CD14-positive monocyte (primary cell): ENCODE results near the gene WASF2. TPM values are rescaled to one million over a fixed set of nuclear protein-coding genes. Genes with fewer than 3 reads are reported as not detected.

Experiments
- DNase-seq, 3 donors: peaks; one replicate each; pipeline ENCODE4 v3.0.0-alpha.2; 2011 to 2022
- H2AFZ ChIP-seq: 2 replicates; pipeline ENCODE4 v1.6.0; 2012; ENCODE audit warnings: mild to moderate bottlenecking, low read depth, low read length, inconsistent platforms; ENCODE audit not compliant: insufficient read depth, poor library complexity, severe bottlenecking
- H3K27ac ChIP-seq, 2 donors: 1 replicate in 1 of 2; 2 replicates in 1 of 2; pipeline ENCODE4 v1.5.1; 2012 to 2013; ENCODE audit warnings: low read length in 2 of 2, control low read depth in 1 of 2, inconsistent platforms in 1 of 2, low read depth in 1 of 2, mild to moderate bottlenecking in 1 of 2
- H3K27me3 ChIP-seq, 2 donors: one replicate each; pipeline versions ENCODE4 v1.6.0 to v1.6.1; 2011 to 2013; ENCODE audit warnings: low read length in 2 of 2; ENCODE audit not compliant: control insufficient read depth in 2 of 2, insufficient read depth in 2 of 2
- H3K36me3 ChIP-seq, 2 donors: replicated peaks in 1 of 2; 1 replicate in 1 of 2; 2 replicates in 1 of 2; pipeline versions ENCODE4 v1.5.1 to v1.6.1; 2012 to 2013; ENCODE audit warnings: low read length in 2 of 2, control low read depth in 1 of 2, inconsistent platforms in 1 of 2, mild to moderate bottlenecking in 1 of 2; ENCODE audit not compliant: insufficient read depth in 2 of 2, control insufficient read depth in 1 of 2
- H3K4me1 ChIP-seq, 2 donors: 1 replicate in 1 of 2; 2 replicates in 1 of 2; pipeline versions ENCODE4 v1.5.1 to v1.6.1; 2012 to 2013; ENCODE audit warnings: low read length in 2 of 2, control low read depth in 1 of 2, inconsistent platforms in 1 of 2, mild to moderate bottlenecking in 1 of 2, moderate library complexity in 1 of 2; ENCODE audit not compliant: insufficient read depth in 2 of 2, control insufficient read depth in 1 of 2
- H3K4me2 ChIP-seq: replicated peaks from 2 replicates; pipeline ENCODE3; 2012; ENCODE audit warnings: low read length, moderate library complexity, mild to moderate bottlenecking; ENCODE audit not compliant: poor library complexity, severe bottlenecking; ENCODE audit errors: extremely low read depth
- H3K4me3 ChIP-seq, 3 experiments: fragments of 200-600 bp in 1 of 3; sonication (generic) in 1 of 3; replicated peaks in 1 of 3; 1 replicate in 2 of 3; 2 replicates in 1 of 3; pipeline ENCODE4 v1.5.1; 2011 to 2013; ENCODE audit warnings: low read length in 3 of 3, mild to moderate bottlenecking in 3 of 3, control low read depth in 2 of 3, low read depth in 2 of 3, inconsistent platforms in 1 of 3, moderate library complexity in 1 of 3
- H3K79me2 ChIP-seq: 2 replicates; pipeline ENCODE4 v1.6.0; 2012; ENCODE audit warnings: mild to moderate bottlenecking, control low read depth, inconsistent platforms, low read length, moderate library complexity; ENCODE audit not compliant: insufficient read depth
- H3K9ac ChIP-seq: 2 replicates; pipeline ENCODE4 v1.6.0; 2017; ENCODE audit warnings: low read length, mild to moderate bottlenecking; ENCODE audit not compliant: insufficient read depth, poor library complexity, severe bottlenecking
- H3K9me3 ChIP-seq, 2 donors: replicated peaks in 1 of 2; 1 replicate in 1 of 2; 2 replicates in 1 of 2; pipeline versions ENCODE4 v1.5.1 to v1.6.1; 2012 to 2013; ENCODE audit warnings: low read length in 2 of 2, control low read depth in 1 of 2; ENCODE audit not compliant: control insufficient read depth in 1 of 2, insufficient read depth in 1 of 2
- H4K20me1 ChIP-seq: 2 replicates; pipeline ENCODE4 v1.6.0; 2012; ENCODE audit warnings: mild to moderate bottlenecking, low read length, control low read depth, moderate library complexity; ENCODE audit not compliant: insufficient read depth
- H3K27ac Mint-ChIP-seq, 7 donors: one replicate each; pipeline ENCODE4 v1.8.0; 2020; ENCODE audit warnings: mild to moderate bottlenecking in 7 of 7, mixed read lengths in 7 of 7, moderate library complexity in 6 of 7, inconsistent platforms in 2 of 7
- H3K27me3 Mint-ChIP-seq, 3 donors: one replicate each; pipeline ENCODE4 v1.8.0; 2021 to 2022; ENCODE audit warnings: low read depth in 3 of 3, mild to moderate bottlenecking in 3 of 3, mixed read lengths in 3 of 3, moderate library complexity in 3 of 3, inconsistent platforms in 1 of 3
- H3K36me3 Mint-ChIP-seq, 2 donors: one replicate each; pipeline ENCODE4 v1.8.0; 2020; ENCODE audit warnings: mixed read lengths in 2 of 2, inconsistent platforms in 1 of 2, mild to moderate bottlenecking in 1 of 2
- H3K4me1 Mint-ChIP-seq: one replicate; pipeline ENCODE4 v1.8.0; 2020; ENCODE audit warnings: mild to moderate bottlenecking, mixed read lengths
- H3K4me3 Mint-ChIP-seq, 2 donors: one replicate each; pipeline ENCODE4 v1.8.0; 2020; ENCODE audit warnings: mild to moderate bottlenecking in 2 of 2, mixed read lengths in 2 of 2, moderate library complexity in 1 of 2
- H3K9me3 Mint-ChIP-seq, 7 donors: one replicate each; pipeline ENCODE4 v1.8.0; 2020 to 2022; ENCODE audit warnings: mixed read lengths in 7 of 7, mild to moderate bottlenecking in 6 of 7, moderate library complexity in 6 of 7, inconsistent platforms in 2 of 7
- WGBS: methylation state at CpG from one replicate; pipeline ENCODE4 v1.1.5; 2013; ENCODE audit warnings: missing lambda C conversion rate; ENCODE audit not compliant: insufficient coverage; 5-methylcytosine and 5-hydroxymethylcytosine counted together
- intact Hi-C, 2 donors: fragments of 100-400 bp; cut with micrococcal nuclease; formaldehyde crosslinking; loops; one replicate each; pipeline versions ENCODE4 v1.15.0 to v1.15.1; 2023
- polyA plus RNA-seq, 3 donors: library from polyadenylated mRNA; depleted of rRNA in 1 of 3; unstranded in 2 of 3; stranded (reverse) in 1 of 3; fragments of 300-500 nt in 2 of 3; fragments of >200 nt in 1 of 3; fragmentation: Illumina TruSeq in 2 of 3; gene quantifications; 1 replicate in 2 of 3; 2 replicates in 1 of 3; pipeline ENCODE4 v1.2.3, GENCODE V29; 2012 to 2021
- TF ChIP-seq, protein P1 (sequence below): fragments of 200-600 bp; IDR thresholded peaks from one replicate; pipeline ENCODE4 v1.8.0; 2022; ENCODE audit warnings: antibody characterized with exemption, mild to moderate bottlenecking

Gene WASF2
- polyA plus RNA-seq, 3 donors = 53.5 to 91.6 (median 86.4) TPM

DNA sequence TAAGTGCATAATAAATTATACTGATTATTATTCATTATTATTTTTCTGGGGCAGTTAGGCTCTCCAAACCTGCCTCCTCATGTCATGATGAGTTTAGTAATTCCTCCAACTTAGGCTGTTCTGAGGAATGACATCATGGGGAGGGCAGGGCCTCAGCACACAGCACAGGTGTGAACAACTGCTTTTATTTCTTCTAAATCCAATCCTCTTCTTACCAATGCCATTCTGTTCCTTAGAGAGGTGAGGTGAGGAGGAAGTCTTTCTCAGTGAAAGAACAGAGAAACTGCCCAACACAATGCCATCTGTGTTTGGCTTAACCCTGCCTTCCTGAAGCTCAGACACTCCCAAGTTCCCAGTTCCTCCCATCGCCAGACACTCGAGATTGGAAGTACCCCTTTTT, 45.4 kb upstream of the WASF2 start:
- Histone ChIP-seq H3K4me1 (peaks cover 0 to 10% of the 10 kb centered on the region in 2 donors), H3K36me3 (no peaks in the 10 kb centered on the region), H3K27ac (no peak overlapping the region), H3K79me2 (no peaks in the 10 kb centered on the region), H3K4me3 (no peak overlapping the region), H2AFZ (no peak overlapping the region), H4K20me1 (no peaks in the 10 kb centered on the region), H3K4me2 (no peak overlapping the region), H3K9ac (no peak overlapping the region), H3K27me3 (no peaks in the 10 kb centered on the region), H3K9me3 (no peaks in the 10 kb centered on the region)
- Mint-ChIP-seq H3K9me3 (no peaks in the 10 kb centered on the region), H3K27me3 (no peaks in the 10 kb centered on the region), H3K4me1 (peaks cover 19% of the 10 kb centered on the region), H3K36me3 (peaks cover 10 to 19% of the 10 kb centered on the region in 2 donors), H3K4me3 (no peak overlapping the region), H3K27ac (peak overlapping the region in 1 of 7 donors; percentile 32)
- WGBS = 0% methylated on average over 2 of the region's 2 CpGs
- TF ChIP-seq, protein P1, sequence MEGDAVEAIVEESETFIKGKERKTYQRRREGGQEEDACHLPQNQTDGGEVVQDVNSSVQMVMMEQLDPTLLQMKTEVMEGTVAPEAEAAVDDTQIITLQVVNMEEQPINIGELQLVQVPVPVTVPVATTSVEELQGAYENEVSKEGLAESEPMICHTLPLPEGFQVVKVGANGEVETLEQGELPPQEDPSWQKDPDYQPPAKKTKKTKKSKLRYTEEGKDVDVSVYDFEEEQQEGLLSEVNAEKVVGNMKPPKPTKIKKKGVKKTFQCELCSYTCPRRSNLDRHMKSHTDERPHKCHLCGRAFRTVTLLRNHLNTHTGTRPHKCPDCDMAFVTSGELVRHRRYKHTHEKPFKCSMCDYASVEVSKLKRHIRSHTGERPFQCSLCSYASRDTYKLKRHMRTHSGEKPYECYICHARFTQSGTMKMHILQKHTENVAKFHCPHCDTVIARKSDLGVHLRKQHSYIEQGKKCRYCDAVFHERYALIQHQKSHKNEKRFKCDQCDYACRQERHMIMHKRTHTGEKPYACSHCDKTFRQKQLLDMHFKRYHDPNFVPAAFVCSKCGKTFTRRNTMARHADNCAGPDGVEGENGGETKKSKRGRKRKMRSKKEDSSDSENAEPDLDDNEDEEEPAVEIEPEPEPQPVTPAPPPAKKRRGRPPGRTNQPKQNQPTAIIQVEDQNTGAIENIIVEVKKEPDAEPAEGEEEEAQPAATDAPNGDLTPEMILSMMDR = no peak
- DNase-seq = no peak
- intact Hi-C loops = no loop called here

DNA sequence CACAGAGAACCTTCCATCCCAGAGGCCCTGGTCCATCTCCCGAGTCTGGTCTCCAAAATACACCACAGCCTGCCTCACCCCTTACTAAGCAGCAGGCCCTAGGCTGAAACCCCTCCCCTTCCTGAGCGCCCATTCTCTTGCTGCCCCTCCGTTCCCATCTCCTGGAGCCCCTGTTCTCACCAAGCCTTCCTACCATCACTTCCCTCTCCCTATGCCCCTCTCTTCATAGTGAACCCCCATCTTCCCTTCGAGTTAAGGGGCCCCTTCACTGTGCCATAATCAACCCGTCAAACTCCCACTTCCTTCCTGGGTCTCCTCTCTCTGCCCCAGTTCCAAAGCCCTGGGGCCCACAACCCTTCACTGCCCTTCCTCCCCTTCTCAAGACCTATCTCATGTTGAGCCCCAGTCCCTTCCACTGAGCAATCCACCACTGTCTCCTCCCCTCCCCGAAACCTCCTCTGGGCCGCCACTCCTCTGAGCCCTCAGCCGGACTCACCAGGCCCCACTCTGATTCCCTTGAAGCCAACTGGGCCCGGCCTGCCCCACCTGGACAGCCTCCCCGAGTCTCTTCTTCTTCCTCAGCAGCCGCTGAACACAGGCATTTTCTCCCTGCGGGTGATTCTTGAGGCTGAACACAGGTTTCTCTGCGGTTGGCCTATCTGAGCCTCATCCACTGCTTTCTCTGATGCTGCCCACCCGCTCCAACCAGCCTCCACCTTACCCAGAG, 42.2 kb upstream of the WASF2 start:
- peak overlapping the region in 4 of 7 donors; percentile 4 to 65 (median 18) for H3K27ac Mint-ChIP-seq
- intact Hi-C loops = no loop called here
- H3K4me3 ChIP-seq = no peak overlapping the region

More for the DNA sequence above, 42.2 kb upstream of the WASF2 start:
- peaks cover 17 to 18% of the 10 kb centered on the region in 2 donors for H3K36me3 Mint-ChIP-seq
- H3K9ac ChIP-seq = no peak overlapping the region
- H4K20me1 ChIP-seq = no peaks in the 10 kb centered on the region
- H3K27ac ChIP-seq = no peak overlapping the region
- no peaks in the 10 kb centered on the region for H3K9me3 ChIP-seq
- no peaks in the 10 kb centered on the region for H3K79me2 ChIP-seq
- peaks cover 38% of the 10 kb centered on the region for H3K4me1 Mint-ChIP-seq
- DNase-seq = no peak
- peaks cover 0 to 8% of the 10 kb centered on the region in 2 donors for H3K27me3 ChIP-seq
- H3K36me3 ChIP-seq = no peaks in the 10 kb centered on the region
- peaks cover 18 to 31% of the 10 kb centered on the region in 2 donors for H3K4me1 ChIP-seq
- TF ChIP-seq, protein P1 = no peak
- 69% methylated on average over 14 of the region's 14 CpGs for WGBS
- H3K4me2 ChIP-seq = no peak overlapping the region
- H3K4me3 Mint-ChIP-seq = no peak overlapping the region
- peaks cover 0 to 3% (median 0%) of the 10 kb centered on the region in 7 donors for H3K9me3 Mint-ChIP-seq
- H3K27me3 Mint-ChIP-seq = peaks cover 10 to 16% (median 14%) of the 10 kb centered on the region in 3 donors
- no peak overlapping the region for H2AFZ ChIP-seq
